ENCODE results near the gene C10orf95.

C10orf95 gene

DNA sequence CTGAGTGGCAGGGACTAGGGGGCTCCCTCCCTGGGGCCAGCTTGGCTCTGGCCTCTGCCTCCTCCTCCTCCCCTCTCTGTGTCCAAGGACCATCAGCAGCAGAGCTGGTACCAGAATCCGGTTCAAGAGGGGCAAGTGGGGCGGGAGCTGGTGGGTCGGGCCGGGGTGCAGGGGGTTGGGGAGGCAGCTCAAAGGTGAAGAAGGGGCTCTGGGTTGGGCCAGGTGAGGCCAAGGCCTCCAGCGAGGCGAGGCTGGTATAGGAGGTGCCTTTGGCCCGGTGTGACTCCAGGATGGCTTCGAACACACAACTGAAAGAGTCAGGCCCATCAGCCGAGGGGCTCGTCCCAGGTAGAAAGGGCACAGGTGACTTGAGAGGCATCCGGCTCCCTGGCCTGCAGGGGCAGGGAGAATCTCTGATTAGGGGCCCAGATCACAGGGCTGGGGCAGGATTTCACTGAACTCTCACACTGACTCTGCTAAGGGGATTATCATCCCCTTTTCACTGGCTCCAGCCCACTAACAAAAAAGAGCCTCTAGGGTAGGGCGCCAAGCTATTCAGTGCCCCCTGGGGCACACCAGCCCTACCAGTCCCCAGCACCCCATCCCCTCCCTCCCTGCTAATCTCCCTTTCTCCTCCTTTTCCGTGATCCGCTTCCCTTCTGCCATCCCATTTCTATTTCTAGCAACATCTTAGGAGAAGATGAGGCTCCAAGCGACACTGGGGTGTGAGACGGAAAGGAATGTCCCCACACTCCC lies 37.4 kb downstream of the C10orf95 start:
- DNase-seq: no peak

DNA sequence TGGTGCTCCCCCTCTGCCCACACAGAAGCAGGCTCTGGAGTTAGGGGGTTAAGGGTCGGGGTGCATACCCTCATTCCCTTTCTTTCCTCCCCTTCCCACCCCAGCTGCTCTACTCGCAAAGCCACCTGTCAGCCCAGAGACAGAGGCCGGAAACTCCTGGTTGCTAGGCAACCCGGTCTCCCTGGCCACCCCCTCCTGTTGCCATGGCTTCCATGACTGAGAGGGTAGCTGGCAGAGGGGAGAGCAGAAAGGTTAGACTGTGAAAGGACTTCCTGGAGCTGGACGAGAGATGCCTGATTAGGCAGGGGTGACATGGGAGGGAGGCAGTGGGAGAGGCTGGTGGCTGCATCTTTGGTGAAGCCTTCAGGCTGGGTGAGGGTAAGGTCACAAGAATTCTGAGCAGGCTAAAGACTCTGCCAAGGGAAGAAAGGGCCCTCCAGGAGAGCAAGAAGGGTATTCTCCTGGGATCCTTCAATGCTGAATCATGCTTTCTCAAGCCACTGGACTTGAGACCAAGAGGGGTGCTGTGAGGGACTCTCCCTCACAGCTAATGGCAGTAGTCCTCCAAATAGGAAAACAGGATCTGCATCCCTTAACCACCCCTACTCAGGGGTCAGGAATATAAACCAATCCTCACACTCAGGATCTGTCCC lies 38.2 kb downstream of the C10orf95 start:
- no peak for DNase-seq

GRCh38 chr10:102412293-102412692 lies 39.0 kb downstream of the C10orf95 start:
- no peak for DNase-seq

DNA sequence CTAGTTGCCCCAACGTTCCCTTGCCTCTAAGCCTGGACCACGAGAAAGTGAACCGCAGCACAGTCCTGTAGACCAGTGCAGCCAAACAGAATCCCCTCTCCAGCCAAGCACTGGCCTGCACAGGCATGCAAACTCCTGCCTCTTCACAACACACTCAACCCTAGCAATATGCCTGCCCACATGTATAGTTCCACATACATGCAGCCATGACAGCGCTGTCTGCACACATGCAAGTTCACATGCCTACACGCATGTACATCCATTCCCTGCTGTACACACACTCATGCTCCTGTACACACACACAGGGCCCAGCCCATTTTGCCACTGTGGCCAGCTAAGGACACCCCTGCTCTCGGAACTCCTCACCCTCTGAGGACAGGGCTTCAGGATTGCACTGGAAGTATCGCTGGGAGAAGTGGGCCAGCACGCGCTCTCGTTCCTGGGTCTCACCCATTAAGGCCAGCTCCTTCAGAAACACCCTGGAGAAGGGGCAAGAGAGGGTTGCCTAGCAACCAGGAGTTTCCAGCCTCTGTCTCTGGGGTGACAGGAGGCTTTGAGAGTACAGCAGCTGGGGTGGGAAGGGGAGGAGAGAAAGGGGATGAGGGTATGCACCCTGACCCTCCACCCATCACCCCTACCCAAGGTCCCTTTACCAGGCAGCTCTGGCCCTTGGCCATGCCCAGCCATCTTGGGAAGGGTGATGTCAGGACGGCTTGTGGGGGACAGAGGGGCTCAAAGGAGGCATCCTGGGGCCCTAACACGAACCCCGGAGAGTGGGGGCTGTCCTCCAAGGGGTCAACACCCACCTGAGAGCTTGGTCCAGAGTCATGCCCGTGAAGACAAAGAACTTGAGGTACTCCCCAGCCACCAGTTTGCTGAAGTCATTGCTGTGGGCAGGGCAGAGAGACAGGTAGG lies 39.7 kb downstream of the C10orf95 start:
- no peak for DNase-seq

DNA sequence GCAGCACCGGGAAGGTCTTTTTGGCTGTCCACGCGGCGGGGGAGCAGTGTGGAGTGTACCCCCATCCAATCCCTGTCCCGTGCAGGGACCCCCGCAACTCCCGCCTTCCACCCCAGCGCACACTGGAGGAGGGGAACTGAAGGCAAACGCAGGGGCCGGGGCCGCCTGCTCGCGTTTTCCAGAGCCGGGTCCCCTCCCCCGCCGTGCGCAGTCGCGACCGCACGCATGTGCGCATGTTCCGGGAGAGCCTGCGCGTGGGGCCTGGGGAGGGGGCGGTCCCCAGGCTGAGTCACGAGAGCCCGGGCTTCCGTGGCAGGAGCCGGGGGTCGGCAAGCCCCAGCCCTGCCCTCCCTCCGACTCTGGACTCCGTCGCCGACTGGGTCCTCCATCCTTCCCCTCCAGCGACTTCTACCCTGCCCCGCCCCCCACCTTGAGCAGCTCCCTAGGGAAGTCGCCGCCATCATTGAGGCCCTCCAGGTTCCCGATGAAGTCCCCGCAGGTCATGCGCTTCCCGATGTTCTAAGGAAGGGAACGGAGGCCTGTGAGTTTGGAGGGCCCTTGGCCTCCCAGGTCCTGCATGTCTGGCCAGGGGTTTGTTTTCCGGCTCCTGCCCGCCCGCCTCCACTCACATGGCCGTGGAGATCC lies 40.8 kb downstream of the C10orf95 start:
- DNase-seq: no peak

DNA sequence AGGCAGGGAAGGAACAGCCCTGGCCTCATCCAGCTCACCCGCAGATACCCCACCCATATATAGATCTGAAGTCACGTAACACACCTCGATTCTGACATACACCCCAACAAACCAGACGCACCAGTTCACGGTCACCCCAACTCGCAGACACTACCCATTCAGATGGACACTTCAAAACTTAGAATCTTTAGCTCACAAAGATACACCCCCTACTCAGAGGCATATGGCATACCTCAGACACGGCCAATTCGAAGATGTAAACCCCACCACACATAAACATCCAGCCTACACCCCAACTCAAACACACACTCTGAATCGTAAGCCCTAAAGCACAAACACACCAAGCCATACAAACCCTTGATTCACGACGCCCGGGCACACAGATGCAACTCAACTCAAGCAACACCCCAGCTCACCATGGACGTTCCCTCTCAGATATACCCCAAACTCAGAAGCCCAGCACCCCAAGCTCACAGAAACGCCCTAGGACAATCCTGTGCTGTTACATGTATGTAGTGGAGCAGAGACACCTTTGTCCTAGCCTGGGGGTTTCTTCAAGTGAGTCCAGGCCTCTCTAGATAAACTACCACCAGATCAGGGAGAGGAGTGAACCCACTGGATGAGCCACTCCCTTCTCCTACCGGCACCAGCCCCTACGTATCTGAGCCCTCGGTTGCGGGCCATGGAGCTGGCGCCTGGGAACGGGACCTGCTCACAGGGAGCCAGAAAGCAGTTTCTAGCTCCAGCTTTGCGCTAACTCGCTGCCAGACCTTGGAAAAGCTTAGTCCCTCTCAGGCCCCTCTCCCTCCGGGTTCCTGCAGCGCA lies 41.5 kb downstream of the C10orf95 start:
- no peak for DNase-seq

DNA sequence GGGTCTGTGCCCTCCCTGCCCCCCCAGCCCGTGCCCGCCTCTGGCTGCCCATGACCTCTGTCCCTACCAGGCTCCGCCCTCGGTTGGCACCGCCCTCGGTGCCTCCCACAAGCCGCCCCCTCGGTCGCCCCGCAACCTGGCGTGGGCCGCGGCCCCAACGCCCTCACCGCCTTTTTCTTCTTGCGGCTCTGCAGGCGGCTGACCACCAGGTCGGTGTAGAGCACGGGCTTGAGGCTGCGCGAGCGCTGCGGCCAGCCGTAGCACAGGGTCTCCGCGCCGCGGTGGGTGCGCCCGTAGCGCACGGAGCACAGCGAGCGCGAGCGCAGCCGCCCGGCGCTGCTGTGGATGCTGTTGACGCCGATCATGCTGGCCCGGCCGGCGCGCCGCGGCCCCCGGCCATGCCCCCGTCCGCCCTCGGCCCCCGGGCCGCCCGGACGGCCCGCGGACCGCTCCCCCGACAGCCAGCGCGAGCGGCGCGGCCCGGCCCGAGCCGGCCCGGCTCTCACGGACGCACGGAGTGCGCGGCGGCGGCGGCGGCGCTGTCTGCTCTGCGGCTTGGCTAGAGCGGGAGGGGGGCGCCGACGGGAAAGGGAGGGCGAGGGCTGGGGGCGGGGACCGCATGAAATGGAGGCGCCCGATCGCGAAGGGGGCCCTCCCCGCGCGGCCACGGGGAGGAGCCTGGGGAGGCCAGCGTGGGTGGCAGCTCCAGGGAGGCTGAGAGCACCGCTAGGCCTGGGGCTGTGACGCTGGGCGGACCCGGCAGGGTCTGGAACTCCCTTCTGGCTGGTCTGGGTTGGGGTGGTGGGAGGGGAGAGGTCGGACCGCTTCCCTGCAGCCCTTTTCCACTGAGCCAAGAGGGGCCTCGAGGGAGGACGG lies 42.4 kb downstream of the C10orf95 start:
- no peak for DNase-seq

- DNase-seq: no peak
Measured at GRCh38 chr10:102408131-102408727, 43.1 kb downstream of the C10orf95 start.

DNA sequence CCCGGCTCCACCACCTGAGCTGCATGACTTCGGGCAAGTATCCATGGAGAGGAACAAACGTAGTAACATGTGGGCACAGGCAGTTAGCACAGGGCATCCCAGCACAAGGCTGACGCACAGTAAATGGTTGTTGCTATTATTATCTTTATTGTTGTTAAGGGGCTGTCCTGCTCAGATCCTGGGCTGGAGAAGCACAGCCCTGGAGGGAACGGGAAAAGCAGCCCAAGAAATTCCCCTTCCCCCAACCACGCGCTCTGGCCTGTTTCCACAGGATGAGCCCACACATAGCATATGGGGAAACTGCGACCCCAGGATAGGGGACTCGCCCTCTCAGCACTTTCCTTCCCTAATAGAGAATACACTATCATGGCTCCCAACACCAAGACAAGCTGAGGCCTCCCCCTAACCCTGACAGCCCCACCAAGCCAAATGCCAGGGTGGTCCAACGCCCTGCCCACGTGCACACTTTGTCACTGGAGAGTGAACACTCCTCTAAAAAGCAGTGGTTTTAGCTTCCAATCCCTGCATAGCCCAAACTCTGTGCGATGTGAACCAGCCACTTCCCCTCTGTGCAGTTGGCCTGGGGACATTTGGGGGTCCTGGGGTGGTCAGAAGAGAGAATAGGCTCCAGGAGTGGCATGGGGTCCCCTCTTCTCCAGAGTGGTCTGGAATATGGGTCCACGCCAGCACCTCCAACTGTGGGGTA lies 43.8 kb downstream of the C10orf95 start:
- no peak for DNase-seq

DNA sequence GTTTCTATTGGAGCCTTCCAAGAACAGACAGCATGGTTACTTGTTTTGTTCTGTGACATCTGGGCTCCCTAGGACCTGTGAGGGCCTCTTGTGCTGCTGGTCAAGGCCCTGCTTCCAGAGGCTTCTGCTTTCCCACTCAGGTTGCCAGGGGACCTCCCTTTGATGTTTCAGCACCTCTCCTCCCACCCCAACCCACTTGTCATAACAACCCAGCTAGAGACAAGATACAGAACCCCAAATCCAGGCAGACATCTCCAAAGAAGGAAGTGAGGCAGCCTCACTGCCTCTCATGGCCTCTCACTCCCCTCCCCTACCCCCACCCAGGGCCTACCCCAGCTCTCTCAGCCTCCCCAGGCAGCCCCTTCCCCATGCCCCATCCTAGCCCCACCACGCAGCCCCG lies 44.5 kb downstream of the C10orf95 start:
- DNase-seq: no peak

GRCh38 chr10:102405632-102406031 lies 45.7 kb downstream of the C10orf95 start:
- no peak for DNase-seq

DNA sequence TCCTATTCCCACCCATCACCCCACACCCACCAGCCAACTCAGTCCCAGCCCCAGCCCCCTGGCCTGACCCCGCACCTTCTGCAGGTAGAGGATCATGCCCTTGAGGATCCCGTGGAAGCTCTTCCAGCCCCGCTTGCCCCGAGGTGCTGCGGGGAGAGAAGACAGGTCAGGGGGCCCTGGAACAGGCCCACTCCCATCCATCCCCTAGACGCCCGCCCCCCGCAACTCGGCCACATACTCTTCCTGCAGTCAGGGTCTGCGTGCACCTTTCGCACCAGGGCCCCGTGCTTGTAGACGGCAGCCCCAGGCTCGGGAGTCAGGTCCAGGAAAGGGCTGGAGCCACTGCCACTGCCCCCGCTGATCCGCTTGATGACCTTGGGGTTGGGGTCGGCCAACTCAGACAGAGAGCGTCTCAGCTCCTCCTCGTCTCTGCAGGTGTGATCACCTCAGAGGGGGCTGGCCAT lies 46.2 kb downstream of the C10orf95 start:
- DNase-seq: no peak

GRCh38 chr10:102404361-102405107 lies 46.8 kb downstream of the C10orf95 start:
- no peak for DNase-seq

DNA sequence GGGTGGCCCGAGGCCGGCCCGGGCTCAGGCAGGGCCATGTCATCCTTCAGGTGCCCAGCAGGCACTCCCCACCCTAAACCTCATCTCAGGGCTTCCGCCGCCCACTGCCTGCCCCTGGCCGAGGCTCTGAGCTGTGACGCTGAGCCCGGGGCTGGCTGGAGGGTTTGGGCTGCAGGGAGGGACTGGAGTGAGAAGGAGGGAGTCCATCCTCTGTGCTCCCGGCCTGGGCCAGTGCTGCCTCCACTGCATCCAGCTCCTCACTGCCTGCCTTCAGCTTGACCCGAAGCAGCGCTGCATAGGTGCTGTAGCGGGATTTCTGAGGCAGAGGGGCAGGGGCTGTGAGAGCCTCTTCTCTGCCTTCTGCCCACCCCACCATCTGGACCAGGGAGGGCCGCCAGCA lies 48.2 kb downstream of the C10orf95 start:
- no peak for DNase-seq

GRCh38 chr10:102402512-102402896 lies 48.8 kb downstream of the C10orf95 start:
- no peak for DNase-seq

DNA sequence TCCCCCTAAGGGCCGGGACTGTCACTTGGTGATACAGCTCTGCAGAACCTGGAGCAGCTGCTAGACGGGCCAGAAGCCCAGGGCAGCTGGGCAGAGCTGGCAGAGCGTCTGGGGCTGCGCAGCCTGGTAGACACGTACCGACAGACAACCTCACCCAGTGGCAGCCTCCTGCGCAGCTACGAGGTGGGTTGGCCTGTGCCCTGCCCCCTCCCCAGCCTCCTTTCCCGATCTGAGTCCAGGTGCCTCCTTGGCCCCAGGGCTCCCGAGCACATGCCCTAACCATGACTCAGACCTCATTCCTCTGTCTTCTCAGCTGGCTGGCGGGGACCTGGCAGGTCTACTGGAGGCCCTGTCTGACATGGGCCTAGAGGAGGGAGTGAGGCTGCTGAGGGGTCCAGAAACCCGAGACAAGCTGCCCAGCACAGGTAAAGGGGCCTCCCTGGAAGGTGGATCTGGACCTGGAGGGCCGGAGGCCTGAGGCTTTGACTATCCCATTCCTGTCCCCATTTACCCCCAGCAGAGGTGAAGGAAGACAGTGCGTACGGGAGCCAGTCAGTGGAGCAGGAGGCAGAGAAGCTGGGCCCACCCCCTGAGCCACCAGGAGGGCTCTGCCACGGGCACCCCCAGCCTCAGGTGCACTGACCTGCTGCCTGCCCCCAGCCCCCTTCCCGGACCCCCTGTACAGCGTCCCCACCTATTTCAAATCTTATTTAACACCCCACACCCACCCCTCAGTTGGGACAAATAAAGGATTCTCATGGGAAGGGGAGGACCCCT lies 49.4 kb downstream of the C10orf95 start:
- no peak for DNase-seq

DNA sequence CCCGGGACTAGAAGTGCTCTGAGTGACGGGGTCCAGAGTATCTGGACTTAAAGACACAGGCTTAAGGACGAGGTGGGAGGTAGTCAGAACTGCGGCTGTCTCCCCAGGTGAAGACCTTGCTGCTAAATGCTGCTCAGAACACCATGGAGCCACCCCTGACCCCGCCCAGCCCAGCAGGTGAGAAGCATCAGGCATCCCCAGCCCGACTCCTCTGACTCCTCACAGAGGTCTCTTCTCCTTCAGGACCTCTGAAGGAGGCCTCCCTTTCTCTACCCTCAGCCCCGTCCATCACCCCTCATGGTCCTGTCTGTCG lies 50.0 kb downstream of the C10orf95 start:
- DNase-seq: no peak

DNA sequence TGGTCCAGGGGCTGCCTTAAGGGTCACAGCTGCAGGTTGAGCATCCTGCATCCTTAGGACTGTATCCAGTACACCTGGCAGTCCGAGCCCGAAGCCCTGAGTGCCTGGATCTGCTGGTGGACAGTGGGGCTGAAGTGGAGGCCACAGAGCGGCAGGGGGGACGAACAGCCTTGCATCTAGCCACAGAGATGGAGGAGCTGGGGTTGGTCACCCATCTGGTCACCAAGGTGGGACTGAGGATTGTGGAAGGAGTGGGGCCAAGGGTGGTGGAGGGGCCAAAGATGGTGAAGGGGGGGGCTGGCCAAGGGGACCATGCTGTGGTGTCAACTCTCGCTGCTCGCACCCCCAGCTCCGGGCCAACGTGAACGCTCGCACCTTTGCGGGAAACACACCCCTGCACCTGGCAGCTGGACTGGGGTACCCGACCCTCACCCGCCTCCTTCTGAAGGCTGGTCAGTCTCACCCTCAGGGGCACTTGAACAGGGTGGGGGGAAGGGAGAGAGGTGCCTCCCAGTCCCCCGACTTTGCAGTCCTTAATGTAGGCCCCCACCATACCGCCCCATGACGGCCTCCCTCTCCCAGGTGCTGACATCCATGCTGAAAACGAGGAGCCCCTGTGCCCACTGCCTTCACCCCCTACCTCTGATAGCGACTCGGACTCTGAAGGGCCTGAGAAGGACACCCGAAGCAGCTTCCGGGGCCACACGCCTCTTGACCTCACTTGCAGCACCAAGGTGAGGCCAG lies 50.6 kb downstream of the C10orf95 start:
- no peak for DNase-seq

Measured in NCI-H187 (cell line).